ACC112 (cell line): ENCODE data around the gene E2F2.

Source experiments
- H2AFZ ChIP-seq: fragments of 200-600 bp; sonication (generic); one replicate; pipeline ENCODE4 v1.6.0; 2017; ENCODE audit warnings: antibody characterized with exemption, low read length; ENCODE audit not compliant: unreplicated experiment
- H3K27ac ChIP-seq: fragments of 200-600 bp; sonication (generic); 2 replicates; pipeline ENCODE4 v1.5.1; 2014; ENCODE audit warnings: low read depth, mild to moderate bottlenecking, antibody characterized with exemption, low read length, moderate library complexity
- H3K27me3 ChIP-seq: fragments of 200-600 bp; sonication (generic); 2 replicates; pipeline ENCODE4 v1.6.1; 2014; ENCODE audit warnings: mild to moderate bottlenecking, antibody characterized with exemption, low read length, moderate library complexity, mixed read lengths; ENCODE audit not compliant: insufficient read depth
- H3K36me3 ChIP-seq: fragments of 200-600 bp; sonication (generic); 2 replicates; pipeline ENCODE4 v1.6.1; 2016; ENCODE audit warnings: mild to moderate bottlenecking, antibody characterized with exemption, low read length, moderate library complexity, mixed read lengths; ENCODE audit not compliant: insufficient read depth
- H3K4me1 ChIP-seq: fragments of 200-600 bp; sonication (generic); one replicate; pipeline ENCODE4 v1.6.1; 2016; ENCODE audit warnings: low read length, mixed read lengths; ENCODE audit not compliant: insufficient read depth, unreplicated experiment, control insufficient read depth
- H3K4me3 ChIP-seq: fragments of 200-600 bp; sonication (generic); 2 replicates; pipeline ENCODE4 v1.5.1; 2014; ENCODE audit warnings: mild to moderate bottlenecking, low read depth, low read length
- H3K79me2 ChIP-seq: fragments of 200-600 bp; sonication (generic); one replicate; pipeline ENCODE4 v1.6.0; 2016; ENCODE audit warnings: low read length; ENCODE audit not compliant: control insufficient read depth, unreplicated experiment, insufficient read depth

E2F2 gene

DNA sequence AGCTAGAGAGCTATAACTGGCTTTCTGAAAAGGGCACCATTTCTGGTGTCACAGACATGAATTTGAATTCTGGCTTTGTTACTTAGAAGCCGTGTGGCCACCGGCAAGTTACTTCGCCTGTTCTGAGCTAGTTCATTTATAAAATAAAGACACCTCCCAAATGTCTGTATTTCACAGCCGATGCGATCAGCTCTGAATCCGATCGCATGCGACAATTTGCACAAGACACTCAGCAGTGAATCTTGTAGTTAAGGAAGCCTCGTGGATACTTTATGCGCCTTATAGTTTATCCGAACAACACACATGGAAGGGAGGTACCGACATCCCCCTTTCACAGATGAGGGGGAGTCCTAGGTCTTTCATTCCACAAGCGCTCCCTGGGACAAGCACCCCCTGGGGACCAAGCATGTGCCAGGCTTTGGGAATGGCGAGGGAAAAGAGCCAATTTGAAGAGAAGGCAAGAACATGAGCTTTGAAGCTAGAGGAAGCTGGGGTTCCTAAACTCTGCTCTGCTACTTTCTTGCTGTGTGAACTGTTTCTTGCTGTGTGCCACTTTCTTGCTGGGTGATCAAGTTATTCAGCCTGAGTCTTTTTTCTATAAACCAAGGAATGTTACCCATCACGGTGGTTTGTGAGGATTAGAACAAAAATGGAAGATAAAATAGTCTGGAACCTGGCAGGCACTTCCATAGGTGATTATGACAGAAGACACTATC lies 24.4 kb upstream of the E2F2 start:
- peaks cover 20% of the 10 kb centered on the region; the same call in 1 of the 2 replicates for H3K36me3 ChIP-seq
- no peak overlapping the region for H2AFZ ChIP-seq
- H3K4me3 ChIP-seq, result peak overlapping the region; percentile 94
- no peaks in the 10 kb centered on the region for H3K27me3 ChIP-seq
- peak overlapping the region; percentile 95 for H3K27ac ChIP-seq
- peaks cover 36% of the 10 kb centered on the region for H3K4me1 ChIP-seq
- peaks cover 27% of the 10 kb centered on the region for H3K79me2 ChIP-seq

DNA sequence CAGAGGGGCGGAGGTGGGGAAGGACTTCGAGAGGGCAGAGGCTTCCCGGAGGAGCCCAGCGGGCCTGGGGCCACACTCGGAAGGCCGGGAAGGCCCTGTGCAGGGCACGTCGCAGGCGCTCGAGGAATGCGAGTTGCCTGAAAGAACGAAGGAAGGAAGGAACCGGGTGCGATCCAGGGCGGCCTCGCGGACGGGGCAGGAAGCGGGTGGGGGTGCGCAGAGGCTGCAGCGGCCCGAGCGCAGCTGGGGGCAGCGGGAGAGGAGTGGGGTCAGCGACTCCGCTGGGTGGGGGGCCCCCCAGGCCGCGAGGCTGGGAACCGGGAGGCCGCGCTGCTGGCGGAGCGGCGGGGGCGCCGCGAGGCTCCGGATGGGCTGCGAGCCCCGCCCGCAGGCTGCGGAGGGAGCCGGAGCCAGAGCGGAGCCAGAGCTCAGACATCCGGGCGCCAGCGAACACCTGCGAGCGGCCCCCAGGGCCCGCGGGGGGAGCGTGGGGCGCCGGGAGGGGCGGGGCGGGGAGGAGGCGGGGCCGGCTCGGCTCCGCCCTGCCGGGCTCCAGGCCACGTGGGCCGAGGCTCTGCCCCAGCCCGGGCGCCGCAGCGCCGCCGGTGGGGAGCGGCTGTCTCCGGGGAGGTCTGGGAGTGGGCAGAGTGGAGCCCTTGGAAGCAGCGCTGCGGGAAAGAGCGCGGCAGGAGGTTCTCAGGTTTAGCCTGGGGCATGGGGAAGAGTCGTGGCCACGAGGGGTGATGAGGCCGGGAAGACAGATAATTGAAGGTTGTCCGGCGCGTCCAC lies 23.6 kb upstream of the E2F2 start:
- H3K4me3 ChIP-seq, result peak overlapping the region; percentile 94
- peak overlapping the region; percentile 95 for H3K27ac ChIP-seq
- peak overlapping the region; percentile 18 for H2AFZ ChIP-seq
- peaks cover 29% of the 10 kb centered on the region for H3K4me1 ChIP-seq
- peaks cover 25% of the 10 kb centered on the region for H3K79me2 ChIP-seq
- H3K27me3 ChIP-seq, result no peaks in the 10 kb centered on the region
- H3K36me3 ChIP-seq, result peaks cover 20% of the 10 kb centered on the region; the same call in 1 of the 2 replicates

- peaks cover 19% of the 10 kb centered on the region; the same call in 1 of the 2 replicates for H3K36me3 ChIP-seq
- H3K79me2 ChIP-seq, result peaks cover 23% of the 10 kb centered on the region
- peak overlapping the region; percentile 72 for H3K4me3 ChIP-seq
- H3K27me3 ChIP-seq, result no peaks in the 10 kb centered on the region
- no peak overlapping the region for H2AFZ ChIP-seq
- H3K27ac ChIP-seq, result peak overlapping the region; percentile 76
- peaks cover 29% of the 10 kb centered on the region for H3K4me1 ChIP-seq
These were observed 23.1 kb upstream of the E2F2 start for GRCh38 chr1:23554127-23554480.

DNA sequence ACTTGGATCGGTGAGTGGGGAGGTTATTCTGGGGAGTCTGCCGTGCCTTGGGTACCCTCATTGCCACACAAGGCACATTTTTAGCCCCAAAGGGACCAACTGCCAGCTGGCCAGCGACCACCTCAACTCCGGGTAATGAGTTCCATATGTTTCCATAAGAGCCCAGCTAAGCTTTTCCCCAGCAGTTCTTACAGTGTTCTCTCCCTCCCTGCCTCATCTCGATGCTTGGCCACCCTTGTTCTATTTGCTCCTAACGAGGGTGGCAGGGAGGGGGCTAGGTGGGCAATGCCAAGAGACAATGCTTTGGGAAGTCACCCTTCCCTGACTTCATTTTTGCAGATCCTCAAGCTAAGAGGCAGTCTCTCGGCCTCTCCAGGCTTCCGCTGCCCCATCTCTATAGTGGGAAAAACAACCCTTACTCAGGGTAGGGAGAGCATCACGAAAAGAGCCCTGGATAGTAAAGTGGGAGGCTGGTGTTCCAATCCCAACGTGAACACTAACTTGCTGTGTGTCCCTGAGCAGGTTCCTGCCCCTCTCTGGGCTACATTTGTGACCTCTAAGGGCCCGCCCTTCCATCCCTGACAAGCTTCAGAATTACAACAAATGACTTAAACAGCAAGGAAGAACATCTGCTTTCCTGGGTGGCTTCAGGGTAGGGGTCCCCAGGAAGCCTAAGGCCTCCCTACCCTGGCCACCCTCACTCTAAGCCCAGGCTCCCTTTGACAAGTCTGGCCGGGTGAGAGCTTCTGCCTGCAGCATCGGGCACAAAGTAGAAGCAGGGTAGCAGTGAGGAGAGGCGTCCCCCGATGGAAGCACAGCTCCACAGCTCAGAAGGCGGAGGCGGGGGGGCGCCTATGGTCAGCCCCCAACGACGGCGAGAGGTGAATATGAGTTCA lies 22.4 kb upstream of the E2F2 start:
- no peak overlapping the region for H3K4me3 ChIP-seq
- peaks cover 33% of the 10 kb centered on the region for H3K4me1 ChIP-seq
- H3K27ac ChIP-seq, result no peak overlapping the region; the same call in 1 of the 2 replicates
- H3K79me2 ChIP-seq, result peaks cover 17% of the 10 kb centered on the region
- no peak overlapping the region for H2AFZ ChIP-seq
- H3K36me3 ChIP-seq, result peaks cover 13% of the 10 kb centered on the region; the same call in 1 of the 2 replicates
- no peaks in the 10 kb centered on the region for H3K27me3 ChIP-seq

- no peak overlapping the region for H2AFZ ChIP-seq
- H3K4me1 ChIP-seq, result peaks cover 28% of the 10 kb centered on the region
- H3K27ac ChIP-seq, result no peak overlapping the region
These were observed 20.8 kb upstream of the E2F2 start for GRCh38 chr1:23551849-23552248.

DNA sequence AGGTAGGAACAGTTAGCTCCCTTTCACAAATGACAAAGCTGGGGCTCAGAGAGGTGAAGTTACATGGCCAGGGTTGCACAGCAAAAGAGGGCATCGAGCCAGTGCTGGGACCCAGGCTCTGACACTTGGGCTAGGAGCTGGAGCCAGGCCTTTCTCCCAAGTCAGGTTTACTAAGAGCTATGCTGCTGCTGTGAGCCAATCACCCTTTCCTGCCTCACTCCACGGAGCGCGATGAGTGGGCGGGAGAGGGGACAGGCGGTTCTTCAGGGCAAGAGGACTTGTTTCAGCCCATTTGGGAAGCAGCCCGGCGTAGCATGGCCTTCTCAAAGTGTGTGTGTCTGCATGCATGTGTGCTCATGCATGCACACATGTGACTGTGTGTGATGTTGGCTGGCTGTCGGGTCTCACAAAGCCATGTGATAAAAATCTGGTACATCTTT lies 17.7 kb upstream of the E2F2 start:
- no peak overlapping the region for H2AFZ ChIP-seq
- no peaks in the 10 kb centered on the region for H3K27me3 ChIP-seq
- H3K79me2 ChIP-seq, result no peaks in the 10 kb centered on the region
- no peaks in the 10 kb centered on the region for H3K36me3 ChIP-seq
- H3K27ac ChIP-seq, result no peak overlapping the region
- H3K4me3 ChIP-seq, result no peak overlapping the region
- peaks cover 6% of the 10 kb centered on the region for H3K4me1 ChIP-seq

More at GRCh38 chr1:23551849-23552248, 20.8 kb upstream of the E2F2 start:
- Histone ChIP-seq H3K27me3 (no peaks in the 10 kb centered on the region), H3K4me3 (no peak overlapping the region), H3K79me2 (peaks cover under 1% of the 10 kb centered on the region), H3K36me3 (no peaks in the 10 kb centered on the region)

DNA sequence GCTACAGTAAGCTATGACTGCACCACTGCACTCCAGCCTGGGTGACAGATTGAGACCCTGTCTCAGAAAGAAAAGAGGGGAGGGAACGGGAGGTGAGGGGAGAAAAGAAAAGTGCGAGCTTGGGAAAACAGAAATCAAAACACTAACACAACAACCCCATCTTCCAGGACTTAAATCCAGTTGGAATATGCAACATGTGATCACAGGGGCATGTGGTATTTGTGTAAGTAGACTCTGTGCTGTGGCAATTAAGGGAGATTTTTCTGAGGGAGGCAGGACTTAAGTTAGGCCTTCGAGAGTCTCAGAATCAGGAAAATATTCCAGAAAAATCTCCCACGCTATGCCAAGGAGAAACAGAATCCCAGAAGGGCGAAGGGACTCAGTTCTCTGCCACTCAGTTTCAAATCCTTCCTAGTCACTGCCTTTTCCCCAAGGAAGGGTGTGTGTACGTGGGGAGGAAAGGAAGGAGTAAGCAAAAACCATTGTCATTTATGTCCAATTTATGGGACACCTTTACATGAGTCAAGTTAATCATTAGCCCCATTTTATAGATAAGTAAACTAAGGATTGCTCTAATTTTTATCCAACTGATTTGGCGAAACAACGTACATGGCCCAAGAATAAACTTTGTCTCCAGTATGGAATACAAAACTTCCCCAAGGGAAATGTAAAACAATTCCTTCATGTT lies 16.0 kb upstream of the E2F2 start:
- no peaks in the 10 kb centered on the region for H3K36me3 ChIP-seq
- peaks cover 6% of the 10 kb centered on the region for H3K4me1 ChIP-seq
- no peak overlapping the region for H3K27ac ChIP-seq

DNA sequence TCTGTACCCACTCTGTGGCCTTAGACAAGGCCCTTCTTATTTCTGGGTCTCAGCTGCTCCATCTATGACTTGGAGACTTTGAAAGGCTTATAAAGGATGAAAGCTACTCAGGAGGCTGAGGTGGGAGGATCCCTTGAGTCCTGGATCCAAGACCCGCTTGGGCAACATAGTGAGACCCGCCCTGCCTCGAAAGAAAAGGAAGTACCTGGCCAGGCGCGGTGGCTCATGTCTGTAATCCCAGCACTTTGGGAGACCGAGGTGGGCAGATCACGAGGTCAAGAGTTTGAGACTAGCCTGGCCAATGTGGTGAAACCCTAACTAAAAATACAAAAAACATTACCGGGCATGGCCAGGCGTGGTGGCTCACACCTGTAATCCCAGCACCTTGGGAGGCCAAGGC lies 14.8 kb upstream of the E2F2 start:
- H2AFZ ChIP-seq, result no peak overlapping the region
- no peaks in the 10 kb centered on the region for H3K36me3 ChIP-seq
- H3K79me2 ChIP-seq, result no peaks in the 10 kb centered on the region
- H3K4me1 ChIP-seq, result peaks cover 6% of the 10 kb centered on the region
- H3K27ac ChIP-seq, result no peak overlapping the region
- H3K27me3 ChIP-seq, result no peaks in the 10 kb centered on the region
- H3K4me3 ChIP-seq, result no peak overlapping the region

More for the DNA sequence above, 16.0 kb upstream of the E2F2 start:
- Histone ChIP-seq H3K79me2 (no peaks in the 10 kb centered on the region), H3K27me3 (no peaks in the 10 kb centered on the region), H2AFZ (no peak overlapping the region), H3K4me3 (no peak overlapping the region)

- no peak overlapping the region for H3K4me3 ChIP-seq
- H2AFZ ChIP-seq, result no peak overlapping the region
- H3K27ac ChIP-seq, result no peak overlapping the region
- peaks cover 6% of the 10 kb centered on the region for H3K4me1 ChIP-seq
- H3K27me3 ChIP-seq, result no peaks in the 10 kb centered on the region
- no peaks in the 10 kb centered on the region for H3K36me3 ChIP-seq
- H3K79me2 ChIP-seq, result no peaks in the 10 kb centered on the region
These were observed 13.7 kb upstream of the E2F2 start for GRCh38 chr1:23544444-23545389.
